HEK293 (cell line): Measurements from ENCODE around the gene LSP1.

Source experiments
- REPIN1 ChIP-seq: fragments of 450-650 bp; formaldehyde crosslinking; IDR thresholded peaks from 2 replicates; pipeline ENCODE4 v1.5.1; 2017; ENCODE audit warnings: missing biosample characterization, missing genetic modification characterization, low read depth
- ZFP37 ChIP-seq: fragments of 450-650 bp; formaldehyde crosslinking; IDR thresholded peaks from 2 replicates; pipeline ENCODE4 v1.5.1; 2016; ENCODE audit warnings: missing biosample characterization, missing genetic modification characterization
- ZNF112 ChIP-seq: fragments of 450-650 bp; formaldehyde crosslinking; IDR thresholded peaks from 2 replicates; pipeline ENCODE4 v1.5.0; 2017; ENCODE audit warnings: missing biosample characterization, missing genetic modification characterization
- ZNF174 ChIP-seq: fragments of 450-650 bp; formaldehyde crosslinking; IDR thresholded peaks from 2 replicates; pipeline ENCODE4 v1.5.0; 2017; ENCODE audit warnings: missing biosample characterization, mild to moderate bottlenecking, missing genetic modification characterization
- ZNF175 ChIP-seq: fragments of 450-650 bp; formaldehyde crosslinking; IDR thresholded peaks from 2 replicates; pipeline ENCODE4 v1.5.1; 2016; ENCODE audit warnings: missing biosample characterization, missing genetic modification characterization
- ZNF792 ChIP-seq: fragments of 450-650 bp; formaldehyde crosslinking; IDR thresholded peaks from 2 replicates; pipeline ENCODE4 v1.5.1; 2016; ENCODE audit warnings: missing biosample characterization, missing genetic modification characterization
- ZSCAN30 ChIP-seq: fragments of 450-650 bp; IDR thresholded peaks from 2 replicates; pipeline ENCODE4 v1.5.1; 2018; ENCODE audit warnings: missing biosample characterization, mild to moderate bottlenecking, missing genetic modification characterization, moderate library complexity
- TF ChIP-seq, protein P1 (sequence below): fragments of 450-650 bp; formaldehyde crosslinking; IDR thresholded peaks from 2 replicates; pipeline ENCODE4 v1.5.1; 2016; ENCODE audit warnings: missing biosample characterization, missing genetic modification characterization

DNA sequence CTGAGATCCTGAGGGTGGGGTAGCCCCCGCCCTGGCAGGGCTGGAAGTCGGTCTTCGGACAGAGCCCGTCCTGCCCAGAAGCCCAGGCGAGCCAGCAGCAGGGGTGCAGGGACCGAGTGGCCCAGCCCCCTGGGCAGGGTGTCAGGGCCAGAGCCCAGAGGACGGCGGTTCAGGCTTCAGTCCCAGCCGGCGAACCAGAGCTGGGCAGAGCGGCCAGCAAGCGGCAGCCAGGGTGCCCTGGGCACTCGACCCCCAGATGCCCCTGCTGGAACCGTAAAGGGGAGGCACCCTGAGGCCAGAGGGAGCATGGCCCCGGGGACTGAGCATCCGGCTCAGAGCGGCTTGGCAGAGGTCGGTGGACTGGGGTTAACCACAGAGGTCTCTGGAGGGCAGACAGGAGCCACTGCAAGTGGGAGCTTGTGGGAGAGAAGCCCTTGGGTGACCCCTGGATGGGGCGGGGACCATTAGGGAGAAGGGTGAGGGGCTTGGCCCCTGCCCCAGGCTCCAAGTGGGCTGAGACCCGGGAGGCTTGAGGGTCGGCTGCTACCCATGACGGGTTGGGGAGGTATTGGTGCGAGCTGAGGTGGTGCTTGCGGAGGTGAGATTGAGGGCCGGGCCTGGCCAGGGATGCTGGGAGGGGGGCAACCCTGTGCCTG, 15.9 kb downstream of the LSP1 start:
- TF ChIP-seq ZNF112 (tag by site-specific recombination) (no peak), ZFP37 (no peak), REPIN1 (tag by site-specific recombination) (no peak), ZSCAN30 (tag by site-specific recombination) (no peak), ZNF792 (tag by site-specific recombination) (no peak), ZNF175 (tag by site-specific recombination) (no peak), ZNF174 (tag by site-specific recombination) (no peak)
- TF ChIP-seq, protein P1, sequence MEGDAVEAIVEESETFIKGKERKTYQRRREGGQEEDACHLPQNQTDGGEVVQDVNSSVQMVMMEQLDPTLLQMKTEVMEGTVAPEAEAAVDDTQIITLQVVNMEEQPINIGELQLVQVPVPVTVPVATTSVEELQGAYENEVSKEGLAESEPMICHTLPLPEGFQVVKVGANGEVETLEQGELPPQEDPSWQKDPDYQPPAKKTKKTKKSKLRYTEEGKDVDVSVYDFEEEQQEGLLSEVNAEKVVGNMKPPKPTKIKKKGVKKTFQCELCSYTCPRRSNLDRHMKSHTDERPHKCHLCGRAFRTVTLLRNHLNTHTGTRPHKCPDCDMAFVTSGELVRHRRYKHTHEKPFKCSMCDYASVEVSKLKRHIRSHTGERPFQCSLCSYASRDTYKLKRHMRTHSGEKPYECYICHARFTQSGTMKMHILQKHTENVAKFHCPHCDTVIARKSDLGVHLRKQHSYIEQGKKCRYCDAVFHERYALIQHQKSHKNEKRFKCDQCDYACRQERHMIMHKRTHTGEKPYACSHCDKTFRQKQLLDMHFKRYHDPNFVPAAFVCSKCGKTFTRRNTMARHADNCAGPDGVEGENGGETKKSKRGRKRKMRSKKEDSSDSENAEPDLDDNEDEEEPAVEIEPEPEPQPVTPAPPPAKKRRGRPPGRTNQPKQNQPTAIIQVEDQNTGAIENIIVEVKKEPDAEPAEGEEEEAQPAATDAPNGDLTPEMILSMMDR (tag by site-specific recombination) = no peak
